ENCODE data around the gene SLCO3A1.

The SLCO3A1 gene

GRCh38 chr15:92097474-92098178 is 244.1 kb downstream of the SLCO3A1 start:
- DNase-seq (ENCODE audit: low spot score) = peak; percentile 55

DNA sequence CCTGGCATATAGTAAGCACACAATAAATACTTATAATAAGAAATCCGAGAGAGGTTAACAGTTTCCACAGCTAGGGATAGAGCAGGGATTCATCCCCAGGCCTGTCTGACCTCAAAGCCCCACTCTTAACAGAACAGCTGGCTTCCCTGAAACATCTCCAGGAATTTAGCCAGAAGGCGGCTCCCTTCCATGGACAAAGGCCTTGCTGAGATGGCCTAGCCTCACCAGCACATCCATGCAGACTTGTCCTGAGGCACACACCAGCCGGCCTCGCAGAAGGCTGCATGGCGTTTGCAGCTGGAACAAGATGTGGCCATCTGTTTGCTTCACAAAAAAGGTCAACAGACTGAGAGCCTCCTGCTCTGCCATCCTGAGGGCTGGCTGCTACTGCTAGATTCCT is 245.4 kb downstream of the SLCO3A1 start:
- no peak for DNase-seq (ENCODE audit: low spot score)

DNA sequence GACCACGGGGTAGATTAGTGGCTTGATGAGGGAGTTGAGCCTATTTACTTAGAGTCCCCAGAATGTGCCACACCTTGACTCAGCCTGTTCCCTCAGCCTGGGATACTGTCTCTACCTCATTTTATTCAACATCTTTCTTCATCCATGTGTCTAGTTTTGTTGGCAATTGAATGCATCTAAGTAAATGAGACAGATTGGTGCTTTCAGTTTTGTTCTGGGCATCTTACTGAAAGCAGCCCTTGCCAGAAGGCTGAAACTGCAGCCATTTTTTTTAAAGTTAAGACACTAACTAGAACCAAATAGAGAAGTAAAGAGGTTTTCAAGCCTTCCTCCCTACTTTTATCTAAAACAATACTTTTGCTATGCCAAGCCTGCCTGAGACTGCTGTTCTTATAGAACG is 246.8 kb downstream of the SLCO3A1 start:
- no peak for DNase-seq (ENCODE audit: low spot score)

GRCh38 chr15:92100751-92101150 is 247.2 kb downstream of the SLCO3A1 start:
- no peak for DNase-seq (ENCODE audit: low spot score)

DNA sequence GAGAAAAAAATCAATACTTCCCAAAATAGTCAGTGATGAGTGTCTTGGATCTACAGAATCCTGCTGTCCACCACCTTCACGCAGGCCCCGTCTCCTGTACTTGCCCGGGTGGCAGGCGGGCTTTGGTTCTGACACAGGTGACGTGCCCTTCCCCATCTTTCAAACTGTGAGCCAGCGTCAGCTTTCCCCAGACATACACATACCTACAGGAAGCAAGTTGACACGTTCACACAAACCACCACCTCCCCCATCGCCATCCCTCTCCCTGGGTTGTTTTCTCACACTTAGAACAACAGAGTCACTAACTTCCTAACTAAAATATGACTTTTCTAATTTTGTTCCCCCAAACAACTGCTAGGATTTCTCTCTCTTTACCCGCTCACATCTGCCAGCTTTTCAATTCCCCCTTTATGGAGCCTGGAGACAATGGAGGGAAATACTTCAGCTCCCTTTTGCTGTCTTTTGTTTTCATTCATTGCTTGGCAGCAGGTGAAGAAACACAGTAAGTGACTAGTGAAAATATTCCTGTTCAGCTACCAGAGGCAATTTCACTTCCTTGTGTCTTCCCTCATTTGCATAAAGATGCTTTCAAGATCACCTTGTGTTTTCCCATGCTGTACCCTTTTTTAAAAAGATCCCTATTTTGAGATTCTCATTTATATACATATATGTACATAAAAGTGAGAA is 248.3 kb downstream of the SLCO3A1 start:
- no peak for DNase-seq (ENCODE audit: low spot score)

GRCh38 chr15:92102395-92102755 is 248.9 kb downstream of the SLCO3A1 start:
- no peak for DNase-seq (ENCODE audit: low spot score)

DNA sequence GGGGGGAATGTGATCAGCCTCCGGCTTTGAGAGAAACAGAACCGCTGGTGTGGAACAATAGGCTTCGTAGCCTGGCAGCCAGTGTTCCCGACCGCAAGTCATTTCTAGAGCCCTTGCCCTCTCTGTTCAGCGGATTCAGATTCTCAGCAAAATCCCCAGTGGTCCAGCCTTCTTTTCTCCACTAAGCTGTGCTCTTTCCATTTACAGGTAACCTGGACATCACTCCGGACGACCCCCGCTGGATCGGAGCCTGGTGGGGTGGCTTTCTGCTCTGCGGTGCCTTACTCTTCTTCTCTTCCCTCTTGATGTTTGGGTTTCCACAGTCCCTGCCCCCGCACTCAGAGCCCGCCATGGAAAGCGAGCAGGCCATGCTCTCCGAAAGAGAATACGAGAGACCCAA is 250.6 kb downstream of the SLCO3A1 start:
- no peak for DNase-seq (ENCODE audit: low spot score)

GRCh38 chr15:92105611-92106010 is 252.1 kb downstream of the SLCO3A1 start:
- no peak for DNase-seq (ENCODE audit: low spot score)

DNA sequence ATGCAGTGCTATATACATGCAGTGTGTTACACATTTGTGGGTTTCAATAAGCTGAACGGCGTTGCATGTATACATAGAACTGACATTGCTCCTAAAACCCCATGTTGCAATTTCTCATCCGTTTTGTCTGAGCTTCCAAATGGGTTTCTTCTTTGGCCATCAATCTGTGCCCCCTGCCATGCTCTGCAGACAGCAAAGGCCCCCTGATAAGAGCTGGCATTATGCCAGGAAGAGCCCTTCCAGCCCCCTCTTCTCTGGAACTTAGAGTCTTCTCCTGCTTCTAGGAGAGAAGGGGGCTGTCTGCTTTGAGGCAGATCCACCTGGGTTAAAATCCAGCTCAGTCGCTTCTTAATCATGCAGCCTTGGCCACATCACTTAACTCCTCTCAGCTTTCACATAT is 254.0 kb downstream of the SLCO3A1 start:
- no peak for DNase-seq (ENCODE audit: low spot score)

- DNase-seq (ENCODE audit: low spot score) = no peak
These were observed 255.8 kb downstream of the SLCO3A1 start for GRCh38 chr15:92109191-92109873.

DNA sequence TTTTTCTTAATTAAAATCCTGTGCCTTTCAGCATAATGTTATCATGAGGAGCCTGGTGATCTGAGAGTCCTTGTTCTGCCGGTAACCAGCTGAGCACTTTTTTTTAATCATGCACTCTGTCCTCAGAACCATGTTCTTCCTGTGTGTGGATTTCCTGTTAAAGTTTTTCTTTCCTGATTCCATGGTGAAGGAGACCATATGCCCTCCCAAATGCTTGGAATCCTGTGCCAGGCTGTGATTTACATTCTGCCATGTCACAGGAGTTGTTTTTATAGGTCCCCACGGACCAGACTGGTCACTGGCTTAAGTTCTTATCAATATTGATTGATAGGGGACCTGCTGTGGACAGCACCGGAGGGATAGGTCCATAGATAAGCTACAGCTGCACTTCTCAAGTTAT is 257.8 kb downstream of the SLCO3A1 start:
- DNase-seq (ENCODE audit: low spot score) = no peak

DNA sequence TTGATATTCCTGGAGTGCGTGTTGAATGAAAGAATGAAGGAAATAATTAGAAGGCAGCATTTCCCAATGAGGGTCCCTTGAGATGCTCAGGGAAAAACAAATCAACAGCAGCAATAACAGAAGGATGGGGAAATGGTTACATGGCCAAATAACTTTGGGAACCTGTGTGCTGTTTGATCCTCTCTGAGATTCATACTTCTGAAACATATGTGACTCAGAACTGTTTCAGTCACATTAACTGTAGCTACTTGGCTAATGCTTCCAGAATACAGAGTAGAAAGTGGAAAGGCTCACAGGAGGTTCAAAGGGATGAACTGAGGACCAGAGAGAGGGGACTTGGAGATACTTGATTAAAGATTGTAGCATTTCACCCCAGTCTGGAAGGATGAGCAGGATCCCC is 258.2 kb downstream of the SLCO3A1 start:
- no peak for DNase-seq (ENCODE audit: low spot score)

DNA sequence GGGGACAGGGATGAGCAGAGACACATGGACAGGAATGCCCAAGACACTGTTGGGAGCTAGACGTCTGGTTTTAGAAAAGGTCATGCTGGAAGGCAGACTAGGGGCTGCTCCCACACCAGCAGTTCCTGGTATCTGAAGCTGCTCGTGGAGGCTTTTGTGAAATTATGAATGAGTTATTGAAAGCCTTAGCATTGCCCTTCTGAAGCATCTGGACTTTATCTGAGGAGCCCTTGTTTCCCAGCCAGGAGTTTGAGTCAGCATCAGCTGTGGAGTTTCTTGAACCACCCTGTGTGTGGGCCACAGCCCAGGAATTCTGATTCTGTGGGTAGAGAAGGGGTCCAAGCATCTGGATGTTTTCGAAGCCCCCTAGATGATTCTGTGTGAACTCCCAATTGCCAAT is 258.7 kb downstream of the SLCO3A1 start:
- no peak for DNase-seq (ENCODE audit: low spot score)

- DNase-seq (ENCODE audit: low spot score) = no peak
These were observed 259.2 kb downstream of the SLCO3A1 start for GRCh38 chr15:92112711-92113110.

- DNase-seq (ENCODE audit: low spot score) = no peak
These were observed 260.3 kb downstream of the SLCO3A1 start for GRCh38 chr15:92113832-92114231.

DNA sequence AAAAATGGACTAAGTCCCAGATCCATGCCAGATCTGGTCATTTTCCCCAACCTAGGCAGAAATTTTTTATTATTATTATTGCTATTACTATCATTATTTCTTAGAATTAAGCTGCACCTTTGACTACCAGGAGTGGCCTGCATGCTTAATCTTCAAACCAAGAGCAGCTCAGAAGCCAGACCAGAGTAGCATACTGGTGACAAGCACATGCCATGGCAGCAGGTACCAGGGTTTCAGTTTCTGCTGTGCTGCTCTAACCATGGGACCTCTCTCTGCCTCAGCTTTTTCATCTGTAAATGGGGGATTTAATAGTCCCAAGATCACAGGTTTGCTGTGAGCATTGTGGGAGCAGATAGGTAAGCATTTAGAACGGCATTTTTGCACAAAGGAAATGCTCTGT is 262.3 kb downstream of the SLCO3A1 start:
- no peak for DNase-seq (ENCODE audit: low spot score)

DNA sequence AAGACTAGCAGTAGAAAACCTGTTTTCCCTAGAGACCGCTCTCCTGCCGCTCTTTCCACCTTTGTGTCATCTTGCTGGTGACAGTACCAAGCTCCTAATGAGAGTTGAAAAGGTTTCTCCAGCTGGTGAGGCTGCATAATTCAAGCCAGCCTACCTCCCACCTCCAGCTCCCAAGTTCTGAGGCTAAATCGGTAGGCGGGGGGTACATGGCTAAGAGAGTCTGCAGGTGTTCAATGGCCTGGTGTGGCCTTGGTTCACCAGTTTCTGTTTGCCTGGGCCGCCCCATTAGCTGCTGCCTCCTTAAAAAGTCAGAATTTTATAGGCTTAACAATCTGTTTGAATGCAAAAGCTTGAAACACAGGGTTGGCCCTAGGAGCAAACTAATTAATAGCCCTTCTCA is 262.8 kb downstream of the SLCO3A1 start:
- no peak for DNase-seq (ENCODE audit: low spot score)

DNA sequence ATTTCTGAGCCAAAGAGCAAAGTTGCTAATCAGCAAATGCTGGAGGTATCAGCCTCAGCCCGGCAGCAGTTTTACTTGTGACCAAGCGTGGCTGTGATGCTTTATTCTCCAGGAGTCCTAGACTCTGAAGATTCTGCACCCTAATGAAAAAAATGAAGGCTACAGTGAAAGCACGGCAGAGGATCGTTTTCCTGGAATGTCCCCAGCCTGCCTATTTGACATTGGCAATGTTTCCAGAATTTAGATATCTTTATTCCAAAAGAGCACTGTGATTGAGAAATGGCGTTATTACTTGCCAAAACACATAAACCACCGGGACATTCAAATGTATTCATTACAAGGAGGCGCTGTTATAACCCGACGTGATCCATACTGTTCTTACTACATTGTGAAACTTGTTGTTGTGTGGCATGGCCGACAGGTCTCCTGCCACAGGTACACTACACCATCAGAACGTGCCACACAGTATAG is 263.8 kb downstream of the SLCO3A1 start:
- no peak for DNase-seq (ENCODE audit: low spot score)

DNA sequence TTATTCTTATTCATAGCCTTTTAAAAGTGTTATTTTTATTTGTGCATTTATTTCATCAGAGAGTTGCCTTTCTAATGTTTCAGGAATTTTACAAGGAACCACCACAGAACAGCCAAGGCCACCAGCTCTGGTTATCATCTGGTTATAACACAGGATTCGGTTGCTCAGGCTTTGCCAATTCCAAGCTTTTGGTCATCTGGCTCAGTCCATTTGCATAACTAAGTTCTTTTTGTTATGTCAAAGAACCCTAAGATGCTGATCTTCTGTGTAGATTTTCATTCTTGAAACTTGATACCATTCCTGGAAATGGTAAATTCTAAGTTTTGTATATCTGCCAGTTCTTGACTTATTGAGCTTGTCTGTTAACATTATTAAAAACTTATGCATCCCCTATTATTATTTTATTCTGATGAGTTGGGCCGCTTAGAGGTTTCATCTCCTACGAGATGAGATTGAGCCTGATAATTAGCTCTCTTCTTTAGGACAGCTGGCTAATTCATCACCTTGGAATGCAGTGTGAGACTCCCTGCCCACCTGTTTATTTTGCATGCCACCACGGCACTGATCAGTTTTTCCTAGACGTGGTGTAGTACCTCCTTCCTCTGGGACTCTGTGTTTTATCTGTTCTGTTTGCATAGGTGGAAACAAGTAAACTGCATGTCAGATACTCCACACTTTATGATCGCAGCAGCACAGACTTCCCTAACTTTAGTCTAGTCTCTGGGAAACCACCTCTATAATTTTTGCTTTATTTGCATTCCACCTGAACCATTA is 264.8 kb downstream of the SLCO3A1 start:
- DNase-seq (ENCODE audit: low spot score) = no peak

GRCh38 chr15:92118936-92119325 is 265.4 kb downstream of the SLCO3A1 start:
- no peak for DNase-seq (ENCODE audit: low spot score)

GRCh38 chr15:92120094-92120795 is 266.7 kb downstream of the SLCO3A1 start:
- no peak for DNase-seq (ENCODE audit: low spot score)

All from SK-N-DZ (cell line).